HPDE6-E6E7 (cell line): ENCODE measurements around the gene TIMM22.

Experiments used
- DNase-seq: peaks from one replicate; pipeline ENCODE4 v3.0.0; 2011; ENCODE audit warnings: missing footprints; ENCODE audit errors: extremely low spot score

TIMM22 gene

DNA sequence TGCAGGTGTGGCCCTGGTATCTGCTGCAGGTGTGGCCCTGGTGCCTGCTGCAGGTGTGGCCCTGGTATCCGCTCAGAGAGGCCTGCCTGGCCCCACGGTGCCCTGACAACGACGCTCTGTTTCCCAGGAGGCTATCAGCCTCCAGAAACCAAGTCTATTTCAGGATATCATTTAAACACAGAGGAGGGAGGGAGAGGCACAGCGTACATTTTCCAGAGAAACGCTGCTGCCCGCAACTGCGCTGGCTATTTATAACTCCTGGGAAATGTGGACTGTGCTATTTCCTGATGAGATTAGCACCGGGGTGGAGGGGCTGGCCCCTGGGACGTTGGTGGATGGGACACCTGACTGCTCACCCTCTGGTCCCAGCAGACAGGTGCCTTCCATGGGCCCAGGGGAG is 22.5 kb downstream of the TIMM22 start:
- no peak for DNase-seq

DNA sequence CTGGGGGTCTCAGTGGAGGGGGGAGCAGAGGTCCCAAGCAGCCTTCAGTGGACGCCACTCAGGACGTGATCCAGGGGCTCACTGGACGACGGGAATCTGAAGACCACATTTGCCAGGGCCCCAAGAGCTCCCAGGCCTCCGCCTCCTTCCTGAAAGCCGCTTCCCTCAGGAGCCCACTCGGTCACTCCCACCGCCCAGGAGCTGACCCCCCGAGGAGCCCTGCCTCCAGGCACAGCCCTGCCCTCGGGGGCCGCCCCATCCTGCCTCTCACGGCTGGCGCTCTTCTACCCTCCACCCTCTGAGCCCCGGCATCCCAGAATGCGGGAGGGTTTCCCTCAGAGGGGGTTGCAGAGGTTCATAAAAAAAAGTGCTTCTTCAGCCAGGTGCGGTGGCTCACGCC is 24.2 kb downstream of the TIMM22 start:
- no peak for DNase-seq

DNA sequence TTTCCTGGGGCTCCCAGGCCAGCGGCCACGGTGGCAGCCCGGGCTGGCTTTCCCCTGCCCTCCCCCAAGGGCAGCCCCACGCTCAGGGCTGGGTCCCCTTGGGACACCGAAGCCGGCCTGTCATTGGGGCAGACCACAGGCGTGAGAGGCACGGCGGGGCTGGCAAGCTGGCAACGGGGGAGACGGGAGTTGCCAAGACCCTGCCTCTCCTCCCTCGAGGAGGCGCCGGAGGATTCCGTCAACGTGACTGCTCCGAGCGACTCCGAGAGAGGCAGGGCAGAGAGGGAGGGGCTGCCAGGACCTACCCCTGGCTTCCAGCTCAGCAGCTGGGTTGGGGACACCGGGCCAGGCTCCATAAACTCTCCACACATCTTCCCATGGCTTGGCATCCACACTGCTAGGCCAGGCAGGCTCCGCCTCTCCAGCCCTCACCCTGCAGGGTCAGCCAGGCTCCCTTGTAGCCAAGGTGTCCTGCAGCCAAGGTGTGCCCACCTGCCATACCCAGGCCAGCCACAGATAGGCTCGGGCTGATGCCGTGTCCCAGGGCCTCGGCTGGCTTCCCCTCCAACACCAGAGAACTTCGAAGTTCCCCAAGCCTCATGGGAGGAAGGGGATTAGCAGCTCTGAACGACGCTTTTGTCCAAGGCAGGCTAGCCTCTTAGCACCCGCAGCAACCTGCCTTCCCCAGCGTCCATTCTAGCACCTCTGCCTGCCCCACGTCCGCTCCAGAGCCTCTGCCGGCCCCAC is 25.5 kb downstream of the TIMM22 start:
- DNase-seq = no peak

DNA sequence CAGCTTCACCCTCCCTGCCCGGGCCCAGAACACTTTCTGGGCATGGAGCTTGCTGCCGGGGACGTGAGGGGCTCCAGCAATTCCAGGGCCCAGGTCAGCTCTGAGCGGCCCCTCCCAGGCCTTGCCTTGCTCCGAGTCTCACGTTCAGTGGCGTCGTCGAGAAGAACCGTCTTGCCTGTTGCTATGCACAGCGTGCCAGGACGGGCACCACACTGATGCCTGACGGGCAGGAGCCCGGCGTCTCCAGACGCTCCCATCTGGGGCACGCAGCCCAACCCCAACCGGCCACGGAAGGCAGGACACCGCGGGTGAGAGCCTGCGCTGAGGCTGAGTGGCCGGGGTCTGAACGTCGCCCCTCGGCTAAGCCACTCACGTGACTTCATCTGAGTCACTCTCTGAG is 27.1 kb downstream of the TIMM22 start:
- no peak for DNase-seq

DNA sequence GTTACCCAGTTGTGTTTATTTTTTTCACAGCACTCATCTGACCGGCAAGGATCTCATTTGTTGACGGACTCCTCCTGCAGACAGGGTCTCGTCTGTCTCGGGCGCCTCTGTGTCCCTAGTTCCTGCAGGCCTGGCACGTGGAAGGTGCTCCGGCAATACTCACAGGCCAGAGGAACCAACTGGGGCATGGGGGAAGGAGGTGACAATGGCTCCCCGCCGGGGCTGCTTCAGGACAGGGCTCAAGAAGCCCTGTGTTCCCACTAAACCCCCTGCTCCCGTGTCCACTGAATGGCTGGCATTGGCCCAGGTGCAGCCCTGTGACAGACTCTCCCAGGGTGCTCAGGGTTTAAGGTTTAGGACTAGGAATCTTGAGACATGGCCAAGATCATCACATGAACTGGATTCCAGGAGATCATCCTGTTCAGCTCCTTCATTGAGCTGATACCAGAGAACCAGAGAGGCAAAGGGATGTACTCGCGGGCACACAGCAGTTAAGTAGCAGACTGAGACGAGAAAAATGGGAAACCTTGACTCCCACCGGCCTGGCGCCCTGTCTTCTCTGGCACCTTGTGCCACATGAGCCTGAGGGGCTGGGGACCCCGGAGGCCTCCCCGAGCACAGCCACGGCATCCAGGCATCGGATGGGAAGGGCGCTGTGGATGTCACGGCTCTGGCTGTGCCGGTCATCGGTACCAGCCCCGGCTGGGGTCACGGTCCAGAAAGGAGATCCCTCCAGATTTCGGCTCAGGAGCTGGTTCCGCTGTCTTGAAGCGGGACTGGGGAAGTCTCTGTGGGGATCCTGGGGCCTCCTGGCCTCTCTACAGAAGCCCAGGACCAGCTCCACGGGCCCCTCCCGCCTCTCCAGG is 29.0 kb downstream of the TIMM22 start:
- DNase-seq = no peak

DNA sequence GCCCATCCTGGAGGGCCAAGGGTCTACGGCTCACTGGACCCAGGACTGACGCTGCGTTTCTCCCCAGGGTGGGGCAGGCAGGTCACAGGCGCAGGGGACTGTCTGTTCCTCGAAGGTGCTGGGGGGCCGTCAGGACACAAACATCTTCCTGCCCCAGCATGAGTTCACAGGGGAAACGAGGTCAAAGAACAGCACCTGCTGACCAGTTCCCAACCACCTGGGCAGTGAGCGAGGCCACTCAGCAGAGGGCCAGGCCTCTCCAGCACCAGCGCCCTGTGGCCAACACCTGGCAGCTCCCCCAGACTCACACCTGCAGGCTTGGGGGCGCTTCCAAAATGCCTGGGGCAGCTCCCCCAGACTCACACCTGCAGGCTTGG is 29.7 kb downstream of the TIMM22 start:
- DNase-seq = no peak

DNA sequence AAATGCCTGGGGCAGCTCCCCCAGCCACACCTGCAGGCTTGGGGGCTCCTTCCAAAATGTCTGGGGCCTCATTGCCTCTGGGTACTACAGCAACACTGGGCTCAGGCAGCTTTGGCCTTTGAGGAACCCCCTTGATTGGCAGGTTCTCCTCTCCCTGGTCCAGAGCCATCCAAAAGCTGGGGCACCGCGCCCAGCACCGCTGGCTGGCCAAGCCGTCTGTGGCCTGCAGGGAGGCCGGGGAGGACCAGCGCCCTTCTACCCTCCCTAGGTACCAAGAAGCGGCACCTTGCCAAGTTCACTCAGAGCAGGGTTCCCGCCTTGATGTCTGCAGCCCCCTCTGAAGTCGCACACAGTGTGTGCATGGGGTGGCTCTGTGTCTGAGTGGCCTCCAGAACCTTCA is 30.1 kb downstream of the TIMM22 start:
- DNase-seq = no peak

DNA sequence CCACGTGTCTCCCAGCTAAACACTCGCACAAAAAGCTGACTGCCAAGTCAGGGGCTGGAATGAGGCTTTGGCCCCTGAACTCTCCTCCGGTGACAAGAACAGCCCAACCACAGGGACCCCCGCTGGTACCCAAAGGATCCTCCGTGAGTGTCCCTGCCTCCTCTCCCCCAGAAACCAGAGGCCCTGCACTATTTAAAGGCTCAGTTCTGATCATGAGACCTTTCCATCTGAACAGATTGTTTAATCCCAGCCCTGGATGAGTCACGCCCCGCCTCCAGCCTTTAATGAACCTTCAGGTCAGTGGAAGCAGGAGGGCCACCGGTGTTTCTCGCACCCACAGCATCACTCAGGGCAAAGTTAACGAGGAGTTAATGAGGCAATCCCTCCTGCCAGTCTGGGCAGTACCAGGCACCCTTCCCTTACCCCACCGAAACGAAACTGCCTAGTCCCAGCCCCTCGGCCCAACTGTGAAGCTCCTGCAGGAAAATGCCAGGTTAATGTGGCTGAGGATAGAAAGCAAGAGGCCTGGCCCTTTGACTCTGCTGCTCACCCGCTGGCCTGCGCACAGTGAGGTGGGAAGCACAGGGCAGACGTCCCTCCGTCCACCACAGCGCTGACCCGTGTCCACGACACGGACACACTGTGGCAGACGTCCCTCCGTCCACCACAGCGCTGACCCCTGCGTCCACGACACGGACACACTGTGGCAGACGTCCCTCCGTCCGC is 32.4 kb downstream of the TIMM22 start:
- DNase-seq = peak; percentile 41

DNA sequence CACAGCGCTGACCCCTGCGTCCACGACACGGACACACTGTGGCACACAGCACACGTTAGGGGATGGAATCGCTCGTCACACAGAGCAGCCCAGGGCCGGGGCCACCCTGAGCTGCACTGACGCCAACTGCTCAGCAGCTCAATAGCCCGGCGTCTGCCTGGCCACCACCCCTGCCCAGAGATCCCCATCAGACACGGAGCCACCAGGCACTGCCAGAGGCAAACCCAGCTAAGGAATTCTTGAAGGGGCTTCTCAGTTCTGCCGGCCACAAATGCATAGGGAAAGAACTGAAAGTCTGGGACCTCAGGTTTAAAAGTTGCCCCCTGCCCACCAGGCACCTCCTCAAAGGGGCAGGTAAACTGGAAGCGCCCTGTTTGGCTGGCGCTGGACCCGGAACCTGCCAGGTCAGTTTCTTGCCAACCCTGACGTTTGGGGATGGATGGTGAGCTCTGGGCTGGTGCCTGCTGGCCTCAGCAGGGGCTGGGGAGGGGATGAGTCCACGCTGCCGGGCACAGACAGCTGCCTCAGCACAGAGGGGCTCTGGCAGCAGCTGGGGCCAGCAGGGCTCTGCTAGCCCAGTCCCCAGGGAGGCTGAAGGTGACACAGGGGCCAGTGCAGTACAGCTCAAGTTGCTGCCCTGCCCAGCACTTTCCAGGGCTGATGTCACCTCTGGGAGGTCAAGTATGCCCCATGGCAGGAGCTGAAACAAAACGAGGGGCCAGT is 33.2 kb downstream of the TIMM22 start:
- no peak for DNase-seq

DNA sequence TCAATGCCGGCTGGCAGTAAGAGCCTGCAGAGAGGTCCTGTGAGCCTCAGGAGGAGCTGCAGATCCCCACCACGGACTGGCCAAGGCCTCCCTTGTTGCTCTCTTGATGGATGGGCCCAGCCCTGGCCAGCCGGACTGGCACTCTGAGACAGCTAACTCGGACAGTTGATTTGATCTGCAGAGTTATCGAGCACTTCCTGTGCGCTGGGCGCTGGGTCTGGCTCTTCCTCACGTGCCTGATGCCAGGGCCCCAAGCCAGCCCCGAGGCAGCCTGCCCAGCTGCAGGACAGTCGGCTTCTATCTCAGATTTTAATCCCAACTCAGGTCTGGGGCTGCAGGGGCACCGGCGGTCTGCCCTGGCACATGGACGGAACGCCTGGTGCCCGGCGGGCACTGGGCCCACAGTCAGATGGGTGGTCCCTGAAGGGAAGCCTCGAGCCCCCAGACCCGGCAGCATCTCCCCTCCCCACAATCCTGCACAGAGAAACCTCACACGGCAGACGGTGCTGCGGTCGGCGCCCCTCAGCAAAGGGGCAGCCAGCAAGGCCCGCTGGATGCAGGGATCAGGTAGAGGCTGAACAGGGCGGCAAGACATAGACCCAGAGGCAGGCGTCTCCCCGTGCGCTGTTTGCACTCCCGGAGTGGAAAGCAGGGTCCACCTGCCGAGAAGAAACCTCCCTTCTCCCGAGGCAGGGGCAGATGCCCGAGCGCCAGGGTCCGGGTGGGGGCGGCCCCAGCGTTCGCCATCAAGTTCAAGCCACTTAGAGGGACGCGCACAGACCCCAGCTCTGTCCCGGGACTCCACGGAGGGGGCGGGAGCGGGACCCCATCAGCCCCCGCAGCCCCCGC is 34.0 kb downstream of the TIMM22 start:
- DNase-seq = no peak

DNA sequence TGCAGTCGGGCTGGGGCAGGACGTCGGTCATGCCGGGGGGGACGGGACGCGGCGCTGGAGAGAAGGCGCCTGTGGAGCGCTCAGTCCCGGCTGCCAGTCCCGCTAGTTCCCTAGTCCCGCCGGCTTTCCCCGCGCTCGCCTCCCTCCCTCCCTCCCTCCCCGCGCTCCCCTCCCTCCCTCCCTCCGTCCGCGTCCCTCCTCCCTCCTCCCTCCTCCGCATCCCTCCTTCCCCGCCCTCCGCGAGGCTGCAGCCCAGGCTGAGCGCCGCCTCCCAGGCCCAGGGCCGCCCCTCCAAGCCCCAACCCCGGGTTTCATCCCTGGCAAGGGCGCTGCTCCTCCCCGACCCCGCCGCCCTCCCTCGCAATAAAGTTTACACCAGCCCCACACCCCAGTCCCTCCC is 34.8 kb downstream of the TIMM22 start:
- no peak for DNase-seq

DNA sequence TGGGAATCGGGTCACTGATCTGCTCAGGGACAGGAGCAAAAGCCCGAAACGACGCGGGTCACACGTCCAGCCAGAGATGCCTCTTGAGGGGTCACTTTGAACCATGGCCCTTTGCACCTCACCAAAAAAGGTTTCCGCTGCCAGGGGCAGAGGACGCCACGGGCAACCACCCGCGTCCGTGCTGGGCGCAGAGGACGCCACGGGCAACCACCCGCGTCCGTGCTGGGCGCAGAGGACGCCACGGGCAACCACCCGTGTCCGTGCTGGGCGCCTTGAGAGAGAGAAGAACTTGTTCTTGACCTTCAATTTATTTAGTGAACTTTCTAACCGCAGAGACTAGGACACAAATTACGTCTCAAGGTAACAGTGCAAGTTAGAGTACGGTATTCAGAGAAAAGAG is 35.5 kb downstream of the TIMM22 start:
- no peak for DNase-seq

DNA sequence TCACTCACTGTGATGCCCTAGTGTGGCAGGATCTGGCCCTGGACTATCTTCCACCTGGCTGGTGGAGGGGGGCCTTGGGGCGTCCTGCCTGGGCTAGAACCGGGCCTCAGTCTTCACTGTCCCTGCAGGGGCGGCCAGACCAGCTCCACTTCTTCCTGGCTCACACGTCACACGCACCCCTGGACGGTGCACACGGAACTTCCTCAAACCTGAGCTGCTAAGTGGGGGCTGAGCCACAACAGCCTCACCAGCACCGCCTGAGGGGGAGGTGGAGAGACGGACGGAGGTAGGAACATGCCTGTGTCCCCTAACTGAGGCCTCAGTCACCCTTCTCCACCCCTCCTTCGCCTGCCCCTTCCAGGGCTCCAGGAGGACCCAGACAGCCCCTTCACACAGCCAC is 36.6 kb downstream of the TIMM22 start:
- DNase-seq = no peak

DNA sequence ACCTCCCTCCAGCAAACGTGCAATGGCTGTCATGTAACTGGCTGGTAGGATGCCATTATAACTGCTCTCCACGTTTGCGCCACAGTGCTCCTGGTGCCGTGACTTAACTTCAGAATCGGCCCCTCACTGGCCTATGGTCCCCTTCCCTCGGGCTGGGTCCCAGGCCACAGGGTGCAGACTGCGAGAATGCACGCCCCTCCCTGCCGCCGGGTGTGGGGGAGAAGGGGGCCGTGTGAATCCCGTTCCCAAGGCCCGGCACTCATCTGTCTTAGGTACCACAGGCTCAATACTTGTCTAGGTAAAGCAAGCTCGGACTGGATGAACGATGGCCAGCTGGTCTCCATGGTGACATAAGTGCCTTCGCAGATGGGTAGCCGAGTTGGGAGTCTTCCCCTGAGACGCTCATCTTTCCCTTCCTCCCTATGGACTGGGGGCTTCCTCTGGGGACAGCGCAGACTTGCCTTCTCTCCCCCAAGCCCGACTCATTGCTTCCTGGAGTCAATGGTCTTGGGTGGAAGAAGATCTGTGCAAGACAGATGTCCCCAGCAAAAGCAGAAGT is 37.8 kb downstream of the TIMM22 start:
- no peak for DNase-seq

DNA sequence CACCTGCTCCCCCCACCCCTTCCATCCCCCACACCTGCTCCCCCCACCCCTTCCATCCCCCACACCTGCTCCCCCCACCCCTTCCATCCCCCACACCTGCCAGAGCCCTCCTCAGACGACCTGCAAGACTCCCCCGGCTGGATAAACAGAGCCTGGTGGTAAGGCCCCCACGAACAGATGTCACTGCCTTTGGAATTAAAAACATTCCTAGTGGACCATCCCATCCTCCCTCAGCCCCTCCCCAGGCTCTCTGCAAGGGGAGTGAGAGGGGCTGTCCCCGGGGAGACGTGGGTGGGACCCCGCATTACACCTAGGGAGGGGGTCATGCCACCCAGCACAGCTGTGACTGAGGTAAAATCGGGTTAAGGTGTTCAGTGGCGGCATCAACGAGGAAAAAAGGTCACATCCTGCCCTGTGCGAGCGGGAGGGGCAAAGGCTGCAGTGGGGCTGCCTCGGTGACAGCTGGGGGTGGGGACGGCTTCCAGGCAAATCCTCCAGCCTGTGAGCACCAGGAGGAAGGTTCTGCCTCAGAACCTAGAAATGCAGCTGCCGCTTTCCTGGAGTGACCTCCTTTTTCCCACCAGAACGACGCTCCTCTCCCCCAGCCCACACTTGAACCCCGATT is 38.7 kb downstream of the TIMM22 start:
- no peak for DNase-seq

DNA sequence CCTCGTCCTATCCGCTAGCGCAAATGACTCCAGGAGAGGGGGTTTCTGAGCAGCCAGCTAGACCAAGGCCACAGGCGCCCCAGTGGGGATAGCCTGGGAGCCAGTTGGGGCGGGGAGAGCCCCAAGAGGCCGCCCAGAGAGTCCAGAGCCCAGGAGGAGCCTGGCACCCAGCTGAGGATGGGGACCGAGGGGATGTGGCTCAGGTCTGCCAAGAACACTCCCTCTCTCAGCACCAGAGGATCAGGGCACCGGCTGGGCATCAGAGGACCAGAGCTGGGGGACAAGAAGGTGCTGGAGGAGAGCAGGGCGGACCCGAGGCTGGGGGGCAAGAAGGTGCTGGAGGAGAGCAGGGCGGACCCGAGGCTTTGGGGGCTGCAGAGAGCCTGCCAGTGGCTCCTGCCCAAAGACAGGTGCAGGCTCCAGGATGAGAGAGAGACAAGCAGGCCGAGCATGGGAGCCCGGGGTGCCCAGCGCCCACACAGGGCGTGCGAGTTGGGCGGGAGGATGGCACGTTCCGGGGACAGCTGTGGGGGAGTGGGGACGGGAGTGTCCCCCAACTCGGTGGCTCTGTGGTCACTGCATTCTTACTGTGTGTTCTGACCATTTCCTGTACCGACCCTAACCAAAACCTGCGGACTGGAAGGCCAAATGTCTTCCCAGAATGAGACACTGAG is 39.4 kb downstream of the TIMM22 start:
- no peak for DNase-seq

DNA sequence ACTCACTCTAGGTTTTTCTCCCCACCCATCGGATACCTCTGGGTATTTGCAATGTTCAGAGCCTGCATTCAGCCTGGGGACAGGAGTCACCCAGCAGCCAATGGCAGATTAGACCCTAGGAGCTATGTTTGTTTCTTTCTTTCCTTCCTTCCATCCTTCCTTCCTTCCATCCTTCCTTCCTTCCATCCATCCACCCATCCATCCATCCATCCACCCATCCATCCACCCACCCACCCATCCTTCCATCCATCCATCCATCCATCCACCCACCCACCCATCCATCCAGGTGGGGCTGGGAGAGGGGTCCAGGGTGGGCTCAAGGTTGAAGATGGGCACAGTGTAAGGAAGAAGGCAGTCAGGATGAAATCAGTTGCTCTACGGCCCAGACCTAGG is 39.9 kb downstream of the TIMM22 start:
- no peak for DNase-seq

DNA sequence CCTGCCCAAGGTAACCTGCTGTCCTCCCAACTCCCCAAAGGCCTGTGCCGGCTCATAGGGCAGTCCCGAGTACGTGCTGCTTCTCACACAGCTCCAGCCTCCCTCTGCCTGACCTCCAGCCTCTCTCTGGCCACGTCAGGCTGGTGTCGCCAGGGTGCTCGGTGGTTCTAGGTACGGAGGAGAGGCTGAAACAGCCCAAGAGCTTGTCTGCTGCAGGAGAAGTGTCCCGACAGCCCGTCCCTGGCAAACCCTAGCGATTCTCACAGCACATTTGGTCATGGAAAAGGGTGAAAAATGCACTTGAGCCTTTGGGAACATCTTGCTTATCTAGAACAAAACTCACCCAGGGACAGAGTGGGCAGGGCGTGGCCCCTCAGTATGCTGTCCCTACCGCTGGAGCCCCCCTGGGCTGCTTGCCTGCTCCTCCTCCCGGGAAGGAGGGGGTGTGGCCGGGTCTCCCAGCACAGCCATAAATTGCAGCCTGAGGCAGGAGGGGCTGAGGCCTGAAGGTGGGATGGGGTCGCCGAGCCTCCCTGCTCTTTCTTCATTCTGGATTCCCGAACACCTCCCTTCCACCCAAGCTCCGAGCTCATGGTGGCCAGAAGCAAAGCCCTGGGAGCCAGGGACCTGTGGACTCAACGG is 40.4 kb downstream of the TIMM22 start:
- DNase-seq = no peak

DNA sequence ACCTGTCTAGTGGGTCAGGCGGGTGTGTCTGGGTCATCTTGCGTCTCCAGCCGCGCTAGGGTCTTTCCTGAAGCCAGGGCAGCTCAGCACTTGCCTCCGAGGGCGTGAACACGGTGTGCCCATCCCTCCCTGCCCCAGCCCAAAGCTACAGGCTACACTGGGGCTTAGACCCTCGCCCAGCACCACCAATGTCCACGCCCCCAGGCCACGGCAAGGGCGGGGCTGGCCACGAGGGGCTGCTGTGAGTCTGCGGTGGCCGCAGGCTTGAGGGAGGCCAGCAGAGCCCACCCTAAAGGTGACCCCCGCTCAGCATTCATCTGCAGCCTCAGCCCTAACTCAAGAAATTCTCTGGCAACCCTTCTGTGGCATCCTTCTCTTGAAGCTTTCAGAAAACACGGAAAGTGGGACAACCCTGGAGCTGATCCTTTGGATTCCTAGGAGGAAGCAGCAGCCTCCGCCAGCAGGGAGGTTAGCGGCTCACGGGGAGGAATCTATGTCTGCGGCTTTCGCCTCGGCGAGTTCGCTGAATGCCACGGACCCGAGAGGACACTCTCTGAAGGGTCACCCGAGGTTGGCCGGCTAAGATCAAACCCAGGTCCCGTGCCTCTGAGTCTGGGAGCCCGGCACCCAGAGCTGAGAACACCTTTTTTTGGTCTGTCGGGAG is 41.7 kb downstream of the TIMM22 start:
- no peak for DNase-seq
